ENCODE data around the gene QKI.
"Not testable (repeated sequence)": the region's sequence is repeated elsewhere in the genome, so short reads cannot be mapped to it uniquely, and the experiment has no call there.

QKI gene

GRCh38 chr6:163439997-163440396 is 25.5 kb downstream of the QKI start:
- no peak for DNase-seq (ENCODE audit: low spot score)

DNA sequence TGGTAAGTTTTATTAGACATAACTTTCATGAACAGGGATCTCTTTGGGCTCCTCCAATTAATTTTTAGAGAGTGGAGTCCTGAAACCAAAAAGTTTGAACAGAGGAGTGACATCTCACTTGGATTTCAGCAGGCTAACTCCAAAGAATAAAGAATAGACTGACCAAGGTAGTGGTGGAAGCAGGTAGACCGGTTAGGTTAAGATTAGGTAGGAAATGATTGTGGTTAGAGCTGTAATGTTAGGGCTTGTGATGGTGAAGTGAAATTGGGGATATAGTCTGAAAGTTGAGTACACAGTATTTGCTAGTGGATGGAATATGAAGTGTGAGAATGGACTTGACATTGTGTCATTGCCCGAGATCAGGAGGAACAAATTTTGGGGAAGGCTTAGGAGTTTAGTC is 27.8 kb downstream of the QKI start:
- no peak for DNase-seq (ENCODE audit: low spot score)

- DNase-seq (ENCODE audit: low spot score): no peak
These were observed 29.6 kb downstream of the QKI start for GRCh38 chr6:163444077-163444476.

GRCh38 chr6:163446549-163446948 is 32.0 kb downstream of the QKI start:
- no peak for DNase-seq (ENCODE audit: low spot score)

- no peak for DNase-seq (ENCODE audit: low spot score)
These were observed 34.6 kb downstream of the QKI start for GRCh38 chr6:163449076-163449475.

DNA sequence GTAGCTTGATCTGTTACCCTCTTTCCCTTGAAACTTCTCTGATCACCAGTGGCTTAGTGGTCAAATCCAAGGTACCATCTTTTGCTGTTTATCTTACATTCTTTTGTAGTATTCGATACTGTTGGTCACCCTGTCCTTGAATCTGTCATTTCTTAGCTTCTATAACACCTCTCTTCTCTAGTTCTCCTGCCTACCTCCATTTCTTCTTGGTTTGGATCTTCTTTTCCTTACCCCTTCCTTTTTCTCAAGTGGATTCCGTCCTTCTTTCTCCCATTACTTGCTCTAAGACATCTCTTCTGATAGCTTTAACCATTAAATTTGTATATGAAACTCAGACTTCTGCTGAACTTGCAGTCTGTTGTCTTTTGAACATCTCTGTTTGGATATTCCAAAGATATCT is 39.9 kb downstream of the QKI start:
- no peak for DNase-seq (ENCODE audit: low spot score)

DNA sequence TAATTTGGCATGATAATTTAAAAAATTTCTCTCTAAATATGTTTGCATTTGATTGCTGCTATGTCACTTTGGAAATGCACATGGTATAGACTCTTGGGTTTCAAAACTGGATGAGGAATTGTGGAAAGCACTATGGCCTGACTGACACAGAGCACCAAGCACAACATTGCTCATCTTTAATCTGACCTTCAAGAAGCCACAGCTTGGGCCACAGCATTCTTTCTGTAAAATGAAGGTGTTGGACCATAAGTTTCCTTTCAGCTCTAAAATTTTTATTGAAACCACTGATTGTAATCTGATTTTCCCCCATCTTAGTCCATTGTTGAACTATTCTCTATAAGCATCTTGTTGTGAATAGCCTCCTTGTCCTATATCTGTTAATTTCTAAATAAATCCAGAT is 41.0 kb downstream of the QKI start:
- DNase-seq (ENCODE audit: low spot score): no peak

GRCh38 chr6:163457637-163458561 is 43.4 kb downstream of the QKI start:
- DNase-seq (ENCODE audit: low spot score): no peak

GRCh38 chr6:163459007-163459406 is 44.5 kb downstream of the QKI start:
- no peak for DNase-seq (ENCODE audit: low spot score)

DNA sequence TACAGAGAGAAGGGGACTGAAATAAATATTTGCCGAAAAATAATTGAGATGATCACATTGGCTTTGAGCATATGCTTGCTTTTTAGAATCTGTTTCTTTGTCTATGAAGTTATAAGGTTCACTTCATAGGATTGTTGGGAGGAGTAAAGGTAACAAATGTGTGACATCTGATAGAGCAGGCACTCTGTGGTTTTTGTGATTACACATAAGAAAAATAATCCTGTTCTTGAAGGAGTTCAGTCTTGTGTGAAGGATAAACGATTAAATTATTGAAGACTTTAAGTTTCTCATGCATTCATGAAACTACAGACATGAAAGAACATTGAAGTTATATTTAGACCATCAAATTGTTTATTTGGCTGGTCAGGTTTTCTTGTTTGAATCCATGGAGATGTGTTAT is 45.0 kb downstream of the QKI start:
- DNase-seq (ENCODE audit: low spot score): no peak

- no peak for DNase-seq (ENCODE audit: low spot score)
These were observed 45.8 kb downstream of the QKI start for GRCh38 chr6:163460307-163460782.

DNA sequence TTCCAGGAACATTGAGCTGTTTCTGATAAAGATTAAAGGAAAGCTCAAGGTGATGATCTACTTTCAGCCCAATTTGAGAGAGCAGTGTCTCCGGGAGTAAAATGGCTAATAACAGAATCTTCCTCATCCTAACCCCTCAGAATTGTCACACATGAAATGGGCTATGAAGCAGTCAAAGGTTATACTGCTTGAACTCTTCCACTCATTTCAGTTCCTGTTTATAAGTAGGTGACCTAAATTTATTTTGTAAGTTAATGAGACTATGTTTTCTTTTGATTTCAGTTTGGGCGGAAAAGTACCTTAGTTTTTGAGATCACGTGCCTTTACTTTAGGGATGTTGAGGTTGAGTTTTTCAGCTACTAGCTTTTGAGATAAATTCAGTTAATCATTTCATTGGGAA is 47.2 kb downstream of the QKI start:
- DNase-seq (ENCODE audit: low spot score): no peak

DNA sequence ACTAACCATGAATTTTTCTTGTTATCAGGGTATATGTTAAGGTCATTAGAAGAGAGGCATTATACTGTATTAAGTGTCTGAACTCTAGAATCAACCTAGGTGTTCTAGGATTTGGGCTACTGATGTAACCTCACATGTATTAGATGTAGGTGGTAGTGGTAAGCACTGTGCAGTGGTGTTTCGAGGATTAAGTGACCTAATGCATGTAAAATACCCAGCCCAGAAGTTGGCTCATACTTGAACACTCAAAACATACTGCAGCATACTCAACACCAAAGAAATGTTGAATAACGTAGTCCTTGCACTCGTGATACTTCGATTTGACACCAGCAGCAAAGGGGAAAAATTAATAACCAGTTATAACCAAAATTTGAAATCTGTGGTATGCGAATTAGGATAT is 48.7 kb downstream of the QKI start:
- DNase-seq (ENCODE audit: low spot score): no peak

DNA sequence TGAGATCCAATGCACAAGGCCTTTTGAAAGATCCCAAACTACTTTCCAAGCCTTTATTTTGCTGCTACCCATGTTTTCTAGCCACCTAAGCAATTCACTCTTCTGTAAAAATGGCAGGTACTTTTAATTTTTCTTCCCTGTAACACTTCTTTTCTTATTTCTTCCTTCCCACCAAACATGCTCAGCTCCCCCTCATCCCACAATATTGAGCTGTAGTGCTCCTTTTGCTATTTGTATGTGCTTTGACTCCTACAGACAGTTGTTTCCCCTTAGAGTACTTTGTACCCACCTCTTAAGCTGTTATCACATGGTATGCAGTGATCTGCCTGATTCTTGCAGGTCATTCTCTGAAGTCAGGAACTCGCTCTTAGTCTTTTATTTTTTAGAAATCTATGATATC is 49.3 kb downstream of the QKI start:
- DNase-seq (ENCODE audit: low spot score): no peak

GRCh38 chr6:163466839-163467390 is 52.4 kb downstream of the QKI start:
- DNase-seq (ENCODE audit: low spot score): no peak

DNA sequence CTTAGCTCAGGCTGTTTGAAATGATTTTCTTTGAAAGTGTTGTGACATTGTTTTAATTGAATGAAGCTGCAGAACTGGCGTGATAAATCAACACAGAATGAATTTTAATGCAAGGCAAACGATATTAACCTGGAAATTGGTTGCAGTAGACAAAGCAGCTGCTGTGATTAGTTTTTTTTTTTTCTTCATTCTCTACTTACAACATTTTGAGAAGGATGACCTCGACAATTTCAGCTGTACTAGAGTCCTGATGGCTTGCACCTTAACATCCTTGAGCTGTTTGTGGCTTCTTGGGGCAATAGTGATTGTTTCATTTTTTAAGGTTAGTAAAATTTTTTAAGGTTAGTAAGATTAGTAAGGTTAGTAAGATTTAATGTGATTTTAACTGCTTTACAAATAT is 54.2 kb downstream of the QKI start:
- no peak for DNase-seq (ENCODE audit: low spot score)

- DNase-seq (ENCODE audit: low spot score): no peak
These were observed 55.0 kb downstream of the QKI start for GRCh38 chr6:163469459-163469985.

- DNase-seq (ENCODE audit: low spot score): no peak
These were observed 56.1 kb downstream of the QKI start for GRCh38 chr6:163470611-163471010.

DNA sequence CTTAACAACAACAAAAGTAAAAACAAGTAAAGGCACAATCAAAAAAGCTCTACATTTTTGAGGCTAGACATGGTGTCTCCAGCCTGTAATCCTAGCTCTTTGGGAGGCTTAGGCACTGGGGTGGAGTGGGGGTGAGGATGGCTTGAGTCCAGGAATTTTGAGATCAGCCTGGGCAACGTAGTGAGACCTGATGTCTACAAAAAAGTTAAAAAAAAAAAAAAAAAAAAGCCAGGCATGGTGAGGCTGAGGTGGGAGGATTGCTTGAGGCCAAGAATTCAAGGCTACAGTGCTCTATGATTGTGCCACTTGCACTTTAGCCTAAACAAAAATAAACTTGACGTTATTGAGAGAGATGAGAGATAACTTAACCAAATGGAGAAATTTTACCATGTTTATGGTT is 60.1 kb downstream of the QKI start:
- no peak for DNase-seq (ENCODE audit: low spot score)

- not testable (repeated sequence) for DNase-seq (ENCODE audit: low spot score)
These were observed 62.4 kb downstream of the QKI start for GRCh38 chr6:163476946-163477345.

DNA sequence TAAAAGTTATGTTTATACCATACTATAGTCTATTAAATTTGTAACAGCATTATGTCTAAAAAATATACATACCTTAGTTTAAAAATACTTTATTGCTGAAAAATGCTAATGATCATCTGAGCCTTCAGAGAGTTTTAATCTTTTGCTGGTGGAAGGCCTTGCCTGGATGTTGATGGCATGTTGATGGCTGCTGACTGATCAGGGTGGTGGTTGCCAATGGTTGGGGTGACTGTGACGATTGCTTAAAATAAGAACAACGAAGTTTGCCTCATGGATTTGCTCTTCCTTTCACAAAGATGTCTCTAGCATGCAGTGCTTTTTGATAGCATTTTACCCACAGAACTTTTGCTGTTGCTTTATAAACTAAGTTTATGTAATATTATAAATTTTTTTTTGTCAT is 68.6 kb downstream of the QKI start:
- DNase-seq (ENCODE audit: low spot score): no peak

DNA sequence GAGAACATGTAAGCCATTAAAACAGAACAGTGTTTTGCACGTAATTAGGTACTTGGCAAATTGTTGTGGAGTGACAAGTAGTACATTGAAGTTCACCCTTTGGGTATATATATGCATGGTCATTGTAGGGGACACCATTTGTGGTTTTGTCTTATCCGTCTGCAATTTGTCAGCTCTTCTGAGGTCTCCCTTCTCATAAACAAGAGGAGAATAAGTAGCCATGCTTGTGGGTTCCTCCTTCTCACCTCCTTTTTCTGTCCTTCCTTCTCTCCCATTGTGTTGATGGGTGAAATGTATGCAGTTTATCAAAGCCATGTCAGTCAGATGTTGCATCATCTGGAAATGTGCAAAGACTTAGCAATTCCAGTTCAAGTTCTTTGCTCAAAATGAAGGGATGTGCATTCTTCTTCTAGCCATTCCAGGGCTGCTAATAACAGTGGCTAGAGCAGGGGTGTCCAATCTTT is 70.9 kb downstream of the QKI start:
- DNase-seq (ENCODE audit: low spot score): no peak

- no peak for DNase-seq (ENCODE audit: low spot score)
These were observed 72.3 kb downstream of the QKI start for GRCh38 chr6:163486821-163487220.
